ENCODE results near the gene FFAR2.

The FFAR2 gene

GRCh38 chr19:35488677-35489076 lies 40.6 kb downstream of the FFAR2 start:
- Histone ChIP-seq H3K4me1 (ENCODE audit: control extremely low read depth in 1 of 4, control insufficient read depth in 4 of 4, insufficient read depth in 4 of 4, low read length in 3 of 4) (peaks cover 0 to 2% (median 0%) of the 10 kb centered on the region in 4 experiments), H3K36me3 (ENCODE audit: control insufficient read depth in 4 of 4, insufficient read depth in 4 of 4, low read length in 3 of 4) (no peaks in the 10 kb centered on the region), H3K4me3 (ENCODE audit: control insufficient read depth in 1 of 7, extremely low read depth in 1 of 7, insufficient read depth in 4 of 7, low read depth in 2 of 7, low read length in 6 of 7) (no peak overlapping the region), H3K9me3 (ENCODE audit: control extremely low read depth in 1 of 5, control insufficient read depth in 4 of 5, insufficient read depth in 2 of 5, low read depth in 1 of 5, low read length in 4 of 5) (no peaks in the 10 kb centered on the region), H3K27me3 (replicated peaks in 2 of 5; ENCODE audit: control insufficient read depth in 4 of 5, insufficient read depth in 5 of 5, low read length in 4 of 5) (peaks cover 0 to 12% (median 0%) of the 10 kb centered on the region in 5 experiments), H3K27ac (ENCODE audit: insufficient read depth in 1 of 2, low read depth in 1 of 2, low read length in 2 of 2, poor library complexity in 1 of 2, severe bottlenecking in 2 of 2) (no peak overlapping the region)
- DNase-seq, result no peak
- CTCF ChIA-PET, result no interaction called here
- WGBS (ENCODE audit: insufficient coverage), result 91% methylated on average over 7 of the region's 16 CpGs
- POLR2A ChIA-PET, result no interaction called here

DNA sequence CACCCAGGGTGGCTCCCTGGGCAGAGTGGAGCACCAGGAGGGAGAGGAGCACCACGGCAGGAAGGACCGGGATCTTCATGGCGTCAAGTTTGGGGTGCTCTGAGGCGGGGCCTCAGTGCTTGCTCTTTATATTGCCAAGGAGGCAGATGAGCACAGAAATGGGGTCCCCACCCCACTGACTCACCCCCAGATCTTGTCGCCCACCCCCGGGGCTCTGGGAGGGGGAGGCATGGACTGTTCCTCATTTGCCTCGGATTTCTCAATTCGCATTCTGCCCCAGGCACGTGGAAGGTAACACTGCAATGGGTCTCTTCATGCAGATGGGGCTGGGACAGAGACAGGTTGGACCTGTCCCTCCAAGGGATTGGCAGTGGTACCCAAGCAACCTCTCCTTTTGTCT lies 42.3 kb downstream of the FFAR2 start, which contains the start of gene KRTDAP:
Gene KRTDAP, minus strand, starts transcription at position 101 of the 400 bp plus-strand sequence. Its CDS starts 22 bp downstream, at position 79.
- ChIA-PET POLR2A (no interaction called here), CTCF (interaction anchor here (0.6 to 1.5 kb wide), 2 partner anchors 12 to 20 kb away, joined by 3 read pairs; no protein-coding TSS in a partner anchor)
- DNase-seq, result no peak
- peaks cover 0 to 12% (median 0%) of the 10 kb centered on the region in 5 experiments for H3K27me3 ChIP-seq (replicated peaks in 2 of 5; ENCODE audit: control insufficient read depth in 4 of 5, insufficient read depth in 5 of 5, low read length in 4 of 5)
- H3K4me3 ChIP-seq (ENCODE audit: control insufficient read depth in 1 of 7, extremely low read depth in 1 of 7, insufficient read depth in 4 of 7, low read depth in 2 of 7, low read length in 6 of 7), result no peak within 1 kb of the TSS
- no peaks in the 10 kb centered on the region for H3K9me3 ChIP-seq (ENCODE audit: control extremely low read depth in 1 of 5, control insufficient read depth in 4 of 5, insufficient read depth in 2 of 5, low read depth in 1 of 5, low read length in 4 of 5)
- no peak within 1 kb of the TSS for H3K27ac ChIP-seq (ENCODE audit: insufficient read depth in 1 of 2, low read depth in 1 of 2, low read length in 2 of 2, poor library complexity in 1 of 2, severe bottlenecking in 2 of 2)
- H3K36me3 ChIP-seq (ENCODE audit: control insufficient read depth in 4 of 4, insufficient read depth in 4 of 4, low read length in 3 of 4), result no peaks in the 10 kb centered on the region
- 84% methylated on average over 5 of the region's 9 CpGs for WGBS (ENCODE audit: insufficient coverage)
- H3K4me1 ChIP-seq (ENCODE audit: control extremely low read depth in 1 of 4, control insufficient read depth in 4 of 4, insufficient read depth in 4 of 4, low read length in 3 of 4), result peaks cover 0 to 4% (median 2%) of the 10 kb centered on the region in 4 experiments

DNA sequence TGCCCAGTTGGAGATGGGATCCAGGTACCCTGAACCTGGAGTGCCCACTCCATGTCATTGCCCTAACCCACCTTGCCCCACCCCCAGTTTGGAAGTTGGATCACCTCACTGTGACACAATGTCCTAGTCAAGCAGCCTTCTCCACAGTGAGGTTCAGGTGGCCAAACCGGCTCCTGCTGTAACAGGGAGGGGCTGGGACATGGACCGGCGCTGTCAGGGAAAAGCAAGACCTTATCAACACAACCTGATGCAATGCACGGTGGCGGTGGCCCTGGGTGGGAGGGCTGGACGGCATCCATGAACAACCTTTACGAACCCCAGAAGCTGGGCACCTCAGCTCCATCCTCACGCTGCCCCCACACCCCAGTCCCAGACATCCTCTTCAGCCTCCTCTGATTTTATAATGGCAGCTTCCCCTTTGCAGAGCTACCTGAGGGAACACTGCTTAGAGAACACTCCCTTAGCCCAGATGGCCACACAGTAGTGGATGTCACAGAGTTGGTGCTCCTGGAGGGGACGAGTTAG lies 43.8 kb downstream of the FFAR2 start:
- WGBS (ENCODE audit: insufficient coverage), result 98% methylated on average over 6 of the region's 9 CpGs
- no peak overlapping the region for H3K4me3 ChIP-seq (ENCODE audit: control insufficient read depth in 1 of 7, extremely low read depth in 1 of 7, insufficient read depth in 4 of 7, low read depth in 2 of 7, low read length in 6 of 7)
- peaks cover 0 to 10% (median 0%) of the 10 kb centered on the region in 5 experiments for H3K27me3 ChIP-seq (replicated peaks in 2 of 5; ENCODE audit: control insufficient read depth in 4 of 5, insufficient read depth in 5 of 5, low read length in 4 of 5)
- H3K9me3 ChIP-seq (ENCODE audit: control extremely low read depth in 1 of 5, control insufficient read depth in 4 of 5, insufficient read depth in 2 of 5, low read depth in 1 of 5, low read length in 4 of 5), result no peaks in the 10 kb centered on the region
- no peak for DNase-seq
- no peaks in the 10 kb centered on the region for H3K36me3 ChIP-seq (ENCODE audit: control insufficient read depth in 4 of 4, insufficient read depth in 4 of 4, low read length in 3 of 4)
- no peak overlapping the region for H3K27ac ChIP-seq (ENCODE audit: insufficient read depth in 1 of 2, low read depth in 1 of 2, low read length in 2 of 2, poor library complexity in 1 of 2, severe bottlenecking in 2 of 2)
- peaks cover 0 to 4% (median 2%) of the 10 kb centered on the region in 4 experiments for H3K4me1 ChIP-seq (ENCODE audit: control extremely low read depth in 1 of 4, control insufficient read depth in 4 of 4, insufficient read depth in 4 of 4, low read length in 3 of 4)
- ChIA-PET POLR2A (interaction anchor here (0.6 kb wide), 1 partner anchor 348 kb away, joined by 3 read pairs; no protein-coding TSS in a partner anchor), CTCF (interaction anchor here (0.8 to 2.2 kb wide), 9 partner anchors 14 to 146 kb away, joined by 3 to 10 read pairs (median 3); no protein-coding TSS in a partner anchor)

DNA sequence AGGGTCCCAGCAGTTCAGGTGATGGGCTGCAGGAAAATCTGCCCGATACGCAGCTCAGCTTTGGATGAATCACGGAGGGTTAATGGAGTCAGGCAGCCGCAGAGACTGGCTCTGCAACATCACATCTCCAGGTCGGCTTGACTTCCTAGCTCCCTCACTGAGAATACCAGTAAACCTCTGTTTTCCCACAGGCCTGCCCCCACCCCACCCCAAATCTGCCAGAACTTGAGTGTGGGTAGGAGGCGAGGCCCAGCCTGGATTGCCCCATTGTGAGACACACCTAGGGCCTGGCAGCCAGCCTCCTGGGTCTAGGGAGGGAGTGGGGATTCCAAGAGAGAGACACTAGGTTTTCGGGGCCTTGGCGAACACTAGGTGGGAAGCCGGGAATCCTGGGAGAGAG lies 45.9 kb downstream of the FFAR2 start:
- Histone ChIP-seq H3K36me3 (ENCODE audit: control insufficient read depth in 4 of 4, insufficient read depth in 4 of 4, low read length in 3 of 4) (no peaks in the 10 kb centered on the region), H3K27me3 (replicated peaks in 2 of 5; ENCODE audit: control insufficient read depth in 4 of 5, insufficient read depth in 5 of 5, low read length in 4 of 5) (peaks cover 0 to 6% (median 0%) of the 10 kb centered on the region in 5 experiments), H3K4me1 (ENCODE audit: control extremely low read depth in 1 of 4, control insufficient read depth in 4 of 4, insufficient read depth in 4 of 4, low read length in 3 of 4) (peaks cover 0 to 4% (median 2%) of the 10 kb centered on the region in 4 experiments), H3K4me3 (ENCODE audit: control insufficient read depth in 1 of 7, extremely low read depth in 1 of 7, insufficient read depth in 4 of 7, low read depth in 2 of 7, low read length in 6 of 7) (no peak overlapping the region), H3K9me3 (ENCODE audit: control extremely low read depth in 1 of 5, control insufficient read depth in 4 of 5, insufficient read depth in 2 of 5, low read depth in 1 of 5, low read length in 4 of 5) (no peaks in the 10 kb centered on the region), H3K27ac (ENCODE audit: insufficient read depth in 1 of 2, low read depth in 1 of 2, low read length in 2 of 2, poor library complexity in 1 of 2, severe bottlenecking in 2 of 2) (no peak overlapping the region)
- POLR2A ChIA-PET, result no interaction called here
- CTCF ChIA-PET, result no interaction called here
- WGBS (ENCODE audit: insufficient coverage), result 96% methylated on average over 8 of the region's 9 CpGs
- no peak for DNase-seq

- WGBS (ENCODE audit: insufficient coverage), result 55% methylated on average over 14 of the region's 30 CpGs
- ChIA-PET CTCF (interaction anchor here (0.6 to 3.9 kb wide), 24 partner anchors 8 to 216 kb away, joined by 3 to 21 read pairs (median 4); no protein-coding TSS in a partner anchor), POLR2A (interaction anchor here (0.5 kb wide), 1 partner anchor 160 kb away, joined by 3 read pairs; no protein-coding TSS in a partner anchor)
- peak; percentile 59 to 76 (median 76) for DNase-seq
- Histone ChIP-seq H3K27me3 (replicated peaks in 2 of 5; ENCODE audit: control insufficient read depth in 4 of 5, insufficient read depth in 5 of 5, low read length in 4 of 5) (peaks cover 0 to 5% (median 0%) of the 10 kb centered on the region in 5 experiments), H3K9me3 (ENCODE audit: control extremely low read depth in 1 of 5, control insufficient read depth in 4 of 5, insufficient read depth in 2 of 5, low read depth in 1 of 5, low read length in 4 of 5) (no peaks in the 10 kb centered on the region), H3K27ac (ENCODE audit: insufficient read depth in 1 of 2, low read depth in 1 of 2, low read length in 2 of 2, poor library complexity in 1 of 2, severe bottlenecking in 2 of 2) (no peak overlapping the region), H3K4me3 (ENCODE audit: control insufficient read depth in 1 of 7, extremely low read depth in 1 of 7, insufficient read depth in 4 of 7, low read depth in 2 of 7, low read length in 6 of 7) (peak overlapping the region in 2 of 7 experiments; percentile 46 to 55), H3K36me3 (ENCODE audit: control insufficient read depth in 4 of 4, insufficient read depth in 4 of 4, low read length in 3 of 4) (no peaks in the 10 kb centered on the region), H3K4me1 (ENCODE audit: control extremely low read depth in 1 of 4, control insufficient read depth in 4 of 4, insufficient read depth in 4 of 4, low read length in 3 of 4) (peaks cover 0 to 4% (median 2%) of the 10 kb centered on the region in 4 experiments)
Observed at GRCh38 chr19:35495107-35496064, 47.3 kb downstream of the FFAR2 start.

GRCh38 chr19:35497406-35497805 lies 49.3 kb downstream of the FFAR2 start:
- 92% methylated on average over 14 of the region's 14 CpGs for WGBS (ENCODE audit: insufficient coverage)
- ChIA-PET CTCF (interaction anchor here (0.9 to 3.9 kb wide), 6 partner anchors 10 to 148 kb away, joined by 3 to 21 read pairs (median 4); no protein-coding TSS in a partner anchor), POLR2A (interaction anchor here (0.6 kb wide), 1 partner anchor 11 kb away, joined by 5 read pairs; no protein-coding TSS in a partner anchor)
- H3K36me3 ChIP-seq (ENCODE audit: control insufficient read depth in 4 of 4, insufficient read depth in 4 of 4, low read length in 3 of 4), result no peaks in the 10 kb centered on the region
- H3K4me1 ChIP-seq (ENCODE audit: control extremely low read depth in 1 of 4, control insufficient read depth in 4 of 4, insufficient read depth in 4 of 4, low read length in 3 of 4), result peaks cover 0 to 4% (median 2%) of the 10 kb centered on the region in 4 experiments
- H3K27ac ChIP-seq (ENCODE audit: insufficient read depth in 1 of 2, low read depth in 1 of 2, low read length in 2 of 2, poor library complexity in 1 of 2, severe bottlenecking in 2 of 2), result no peak overlapping the region
- peaks cover 0 to 3% (median 0%) of the 10 kb centered on the region in 5 experiments for H3K27me3 ChIP-seq (replicated peaks in 2 of 5; ENCODE audit: control insufficient read depth in 4 of 5, insufficient read depth in 5 of 5, low read length in 4 of 5)
- no peak overlapping the region for H3K4me3 ChIP-seq (ENCODE audit: control insufficient read depth in 1 of 7, extremely low read depth in 1 of 7, insufficient read depth in 4 of 7, low read depth in 2 of 7, low read length in 6 of 7)
- H3K9me3 ChIP-seq (ENCODE audit: control extremely low read depth in 1 of 5, control insufficient read depth in 4 of 5, insufficient read depth in 2 of 5, low read depth in 1 of 5, low read length in 4 of 5), result no peaks in the 10 kb centered on the region
- DNase-seq, result no peak
